GM19397 (cell line): Measurements from ENCODE around the gene CRKL.
A peak's percentile ranks its signal among the peaks of the same experiment; 100 is the strongest.

ENCODE experiments used
- ATAC-seq: cut with Tn5 transposase; IDR thresholded peaks from one replicate; pipeline ENCODE4 v1.9.1; 2021; ENCODE audit warnings: mild to moderate bottlenecking, moderate library complexity; ENCODE audit not compliant: unreplicated experiment

CRKL gene

DNA sequence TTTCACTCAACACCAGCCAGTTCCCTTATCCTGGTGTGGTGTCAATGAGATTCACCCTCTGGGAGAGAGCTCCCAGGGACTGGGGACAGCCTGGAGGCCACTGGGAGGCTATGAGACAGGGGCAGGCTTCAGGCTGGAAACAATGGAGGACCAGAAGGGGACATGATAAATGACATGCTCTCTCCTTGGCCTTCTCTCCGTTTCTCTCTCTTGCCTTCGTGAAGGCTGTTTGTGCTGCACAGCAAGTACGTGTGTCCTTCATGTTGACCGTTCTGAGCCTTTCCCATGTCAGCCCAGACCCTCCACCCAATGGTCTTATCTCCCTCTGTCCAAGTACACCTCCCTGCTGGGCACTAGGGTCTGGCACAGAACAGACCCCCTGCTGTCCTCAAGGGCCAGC lies 63.3 kb downstream of the CRKL start:
- ATAC-seq = no peak

GRCh38 chr22:20980938-20981722 lies 63.9 kb downstream of the CRKL start:
- no peak for ATAC-seq

GRCh38 chr22:20981787-20982562 lies 64.8 kb downstream of the CRKL start, which contains the start of gene LZTR1:
LZTR1 (plus strand) TSS chr22:20982297; CDS start chr22:20982372, 75 bp downstream.
- peak; percentile 77 for ATAC-seq

GRCh38 chr22:20982563-20982882 lies 65.3 kb downstream of the CRKL start:
- peak; percentile 7 for ATAC-seq

DNA sequence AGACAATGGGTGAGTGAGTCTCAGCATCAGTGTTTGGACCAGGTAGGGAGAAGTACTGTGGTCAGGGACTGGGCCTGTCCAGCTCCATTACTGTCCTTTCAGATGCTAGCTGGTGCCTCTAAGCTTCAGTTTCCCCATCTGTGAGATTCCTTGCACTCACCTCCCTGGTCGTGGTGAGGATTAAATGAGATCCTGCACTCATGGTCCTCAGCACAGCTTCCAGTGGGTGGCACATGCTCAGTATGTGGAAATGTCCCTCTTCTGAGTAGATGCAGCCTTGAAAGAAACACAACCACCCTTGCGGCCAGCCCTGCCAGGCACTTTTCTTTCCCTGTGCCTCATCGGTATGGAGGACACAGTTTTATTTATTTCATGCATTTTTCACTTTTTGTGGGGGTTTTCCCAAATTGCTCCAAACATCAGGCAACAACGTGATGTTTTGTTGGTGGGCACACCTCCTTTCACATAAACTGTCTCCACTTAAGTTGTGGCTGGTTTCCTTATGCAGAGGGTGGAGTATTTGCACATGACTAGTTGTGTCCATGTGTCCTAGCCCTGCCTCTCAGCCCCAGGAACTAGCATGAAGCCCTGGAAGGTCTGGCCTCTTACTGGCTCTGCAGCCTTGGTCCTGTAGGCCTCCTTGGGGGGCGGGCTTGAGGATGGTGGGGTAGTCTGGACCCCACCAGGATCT lies 66.0 kb downstream of the CRKL start:
- no peak for ATAC-seq

- no peak for ATAC-seq
These were observed 68.5 kb downstream of the CRKL start for GRCh38 chr22:20985720-20986119.

- no peak for ATAC-seq
These were observed 69.2 kb downstream of the CRKL start for GRCh38 chr22:20986365-20986764.

DNA sequence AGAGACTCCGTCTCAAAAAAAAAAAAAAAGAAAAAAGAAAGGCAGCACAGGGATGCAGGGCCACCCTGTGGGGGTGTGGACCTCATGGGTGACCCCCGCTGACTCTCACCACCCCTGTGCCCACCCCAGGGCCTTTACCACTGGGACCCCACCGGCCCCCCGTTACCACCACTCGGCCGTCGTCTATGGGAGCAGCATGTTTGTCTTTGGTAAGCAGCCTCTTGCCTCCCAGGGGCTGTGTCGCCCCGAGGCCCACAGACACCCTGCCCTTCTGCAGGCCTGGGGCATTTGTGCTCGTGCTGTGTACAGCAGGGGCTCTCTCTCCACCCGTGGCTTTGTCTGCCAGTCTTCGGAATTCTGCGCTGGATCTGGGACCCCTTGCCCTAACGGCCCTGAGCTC lies 70.2 kb downstream of the CRKL start:
- ATAC-seq = no peak

- no peak for ATAC-seq
These were observed 71.5 kb downstream of the CRKL start for GRCh38 chr22:20988573-20989322.

DNA sequence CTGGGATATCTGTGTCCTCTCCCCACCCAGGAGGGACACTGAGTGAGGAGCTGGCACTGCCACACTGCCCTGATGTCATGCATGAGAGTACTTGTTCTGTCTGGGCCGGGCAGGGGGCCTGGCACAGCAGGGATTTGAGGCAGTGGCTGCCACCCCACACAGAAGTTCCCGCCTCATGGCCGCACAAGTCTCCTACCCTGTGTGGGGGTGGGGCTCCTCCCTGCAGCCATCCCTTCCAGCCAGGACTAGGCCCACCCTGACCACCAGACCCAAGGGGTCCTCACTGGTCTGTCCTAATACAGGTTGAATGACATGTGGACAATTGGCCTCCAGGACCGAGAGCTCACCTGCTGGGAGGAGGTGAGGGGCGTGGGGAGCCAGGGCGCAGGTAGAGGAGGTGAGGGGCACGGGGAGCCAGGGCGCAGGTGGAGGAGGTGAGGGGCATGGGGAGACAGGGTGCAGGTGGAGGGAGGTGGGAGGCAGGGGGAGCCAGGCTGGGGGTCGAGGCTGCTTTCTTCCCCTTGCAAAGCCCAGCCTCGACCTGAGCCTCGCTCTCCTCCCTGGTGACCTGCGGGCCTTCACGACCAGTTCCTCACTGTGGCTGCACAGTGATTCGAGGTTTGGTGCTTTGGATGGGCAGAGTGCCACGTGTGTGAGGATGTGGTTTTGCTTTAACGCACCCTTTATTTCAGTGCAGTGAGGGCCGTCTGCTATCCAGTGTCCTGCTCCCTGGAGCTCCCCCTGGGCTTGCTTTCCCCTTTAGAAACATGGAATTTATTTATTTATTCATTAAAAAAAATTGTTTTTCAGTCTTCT lies 72.3 kb downstream of the CRKL start:
- ATAC-seq = no peak

DNA sequence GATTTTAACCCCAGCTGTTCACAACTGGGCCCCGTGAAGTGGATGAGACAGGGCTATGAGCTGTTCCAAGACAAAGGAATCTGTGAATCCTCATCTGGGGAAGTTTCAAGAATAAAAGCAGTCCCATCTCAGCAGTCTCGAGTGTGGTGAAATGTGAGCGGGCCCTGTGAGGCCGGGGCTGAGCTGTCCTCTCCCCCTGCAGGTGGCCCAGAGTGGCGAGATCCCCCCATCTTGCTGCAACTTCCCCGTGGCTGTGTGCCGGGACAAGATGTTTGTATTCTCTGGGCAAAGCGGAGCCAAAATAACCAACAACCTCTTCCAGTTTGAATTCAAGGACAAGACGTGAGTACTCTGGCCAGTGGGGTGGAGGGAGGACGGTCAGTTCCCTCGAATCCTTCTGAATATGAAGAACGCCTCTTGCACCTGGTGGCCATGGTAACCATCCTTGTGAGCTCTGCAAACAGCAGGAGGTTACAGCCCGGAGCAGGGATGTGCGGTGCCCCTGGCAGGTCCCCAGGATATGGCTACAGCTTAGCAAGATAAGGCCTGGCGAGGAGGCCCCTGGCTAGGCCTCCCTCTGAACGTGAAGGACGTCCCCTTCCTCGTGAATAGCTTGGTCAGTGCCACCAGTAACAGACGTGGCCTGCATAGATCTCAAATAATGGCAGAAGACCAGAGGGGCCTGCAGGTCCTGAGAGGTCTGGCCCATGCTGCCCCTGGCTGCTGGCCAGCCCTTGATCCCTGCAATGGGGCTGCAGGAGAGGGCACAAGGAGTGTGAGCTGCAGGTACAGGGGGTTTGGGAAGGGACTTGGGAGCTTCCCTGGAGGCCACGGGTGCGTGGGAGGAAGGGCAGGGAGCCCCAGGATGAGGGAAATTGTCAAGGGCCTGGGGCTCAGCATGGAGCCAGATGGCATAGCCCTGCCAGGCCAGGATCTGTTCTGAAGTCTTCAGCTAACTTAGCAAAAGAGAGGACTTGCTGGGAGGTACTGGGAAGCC lies 73.3 kb downstream of the CRKL start:
- ATAC-seq = no peak

GRCh38 chr22:20991252-20992055 lies 74.2 kb downstream of the CRKL start:
- no peak for ATAC-seq

DNA sequence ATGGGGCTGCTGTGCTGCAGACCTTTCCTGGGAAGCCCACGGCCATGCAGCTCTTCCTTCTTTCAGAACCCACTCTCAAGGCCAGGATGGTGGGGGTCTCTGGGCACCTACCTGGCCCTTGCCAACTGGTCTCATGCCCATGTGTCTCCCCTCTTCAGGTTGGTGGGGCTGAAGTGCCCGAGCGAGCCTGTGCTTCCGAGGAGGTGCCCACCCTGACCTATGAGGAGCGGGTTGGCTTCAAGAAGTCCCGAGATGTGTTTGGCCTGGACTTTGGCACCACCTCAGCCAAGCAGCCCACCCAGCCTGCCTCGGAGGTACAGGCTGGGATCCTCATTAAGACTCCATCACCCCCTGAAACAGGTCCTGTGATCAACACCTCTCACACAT lies 74.8 kb downstream of the CRKL start:
- ATAC-seq = no peak

DNA sequence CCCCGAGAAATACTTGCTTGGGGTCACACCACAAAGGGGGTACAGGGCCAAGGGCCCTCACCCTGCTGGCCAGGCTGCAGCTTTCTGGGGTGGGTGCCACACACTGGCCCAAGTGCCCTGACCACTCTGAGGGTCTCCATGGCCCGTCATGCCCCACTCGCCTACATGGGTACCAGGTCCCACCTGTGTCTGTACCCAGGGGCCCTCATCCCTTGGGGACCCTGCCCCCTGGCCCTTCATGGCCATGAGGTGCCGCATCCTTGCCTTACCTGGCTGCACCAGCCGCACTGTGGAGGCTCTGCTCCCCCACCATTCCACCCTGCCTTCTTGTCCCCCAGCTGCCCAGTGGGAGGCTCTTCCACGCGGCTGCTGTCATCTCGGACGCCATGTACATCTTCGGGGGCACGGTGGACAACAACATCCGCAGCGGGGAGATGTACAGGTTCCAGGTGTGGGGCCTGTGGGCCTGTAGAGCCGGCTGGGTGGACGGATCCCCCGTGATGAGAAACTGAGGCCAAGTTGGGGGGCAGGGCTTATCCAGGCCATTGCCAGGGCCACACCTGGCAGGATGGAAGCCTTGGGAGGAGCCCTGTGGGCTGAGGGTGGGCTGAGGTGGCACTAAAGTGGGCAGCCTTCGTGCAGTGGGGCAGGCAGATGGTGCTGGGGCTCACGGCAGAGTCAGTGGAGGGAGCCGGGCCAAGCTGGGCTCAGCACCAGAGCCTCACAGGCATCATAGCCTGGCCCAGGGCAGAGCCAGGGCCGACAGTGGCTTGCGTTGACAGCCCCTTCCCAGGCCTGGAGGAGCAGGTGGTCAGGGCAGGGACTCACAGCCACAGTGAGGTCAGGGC lies 75.5 kb downstream of the CRKL start:
- no peak for ATAC-seq

- no peak for ATAC-seq
These were observed 76.3 kb downstream of the CRKL start for GRCh38 chr22:20993304-20994127.

- no peak for ATAC-seq
These were observed 77.1 kb downstream of the CRKL start for GRCh38 chr22:20994128-20994901.
